RWPE2 (cell line): Measurements from ENCODE around the gene PNRC1.

Experiments used
- ATAC-seq: fragments of 200-7000 bp; cut with Tn5 transposase; 3 replicates; pipeline ENCODE4 v1.9.1; 2021; ENCODE audit warnings: low read depth
- DNase-seq: peaks from one replicate; pipeline ENCODE4 v3.0.0-alpha.2; 2020; ENCODE audit warnings: low spot score
- H3K27ac ChIP-seq: fragments of 450-650 bp; 2 replicates; pipeline ENCODE4 v1.5.1; 2017; ENCODE audit warnings: mild to moderate bottlenecking; ENCODE audit not compliant: poor library complexity, severe bottlenecking
- H3K27me3 ChIP-seq: fragments of 250-450 bp; sonication (Bioruptor Pico); 2 replicates; pipeline ENCODE4 v1.5.1; 2021; ENCODE audit warnings: mild to moderate bottlenecking, moderate library complexity; ENCODE audit not compliant: insufficient read depth, poor library complexity, severe bottlenecking
- H3K36me3 ChIP-seq: fragments of 250-450 bp; sonication (Bioruptor Pico); 2 replicates; pipeline ENCODE4 v1.5.1; 2020; ENCODE audit warnings: low read depth, mild to moderate bottlenecking, moderate library complexity
- H3K4me1 ChIP-seq: fragments of 250-450 bp; sonication (Bioruptor Pico); 2 replicates; pipeline ENCODE4 v1.5.1; 2021; ENCODE audit warnings: mild to moderate bottlenecking, moderate library complexity; ENCODE audit not compliant: insufficient read depth, poor library complexity, severe bottlenecking
- H3K4me3 ChIP-seq: fragments of 250-450 bp; sonication (Bioruptor Pico); 2 replicates; pipeline ENCODE4 v1.5.1; 2021; ENCODE audit warnings: mild to moderate bottlenecking, moderate library complexity; ENCODE audit not compliant: severe bottlenecking
- H3K9me3 ChIP-seq: fragments of 250-450 bp; sonication (Bioruptor Pico); 2 replicates; pipeline ENCODE4 v1.5.1; 2021; ENCODE audit warnings: mild to moderate bottlenecking, moderate library complexity; ENCODE audit not compliant: severe bottlenecking
- TF ChIP-seq, protein P1 (sequence below): fragments of 450-650 bp; IDR thresholded peaks from one replicate; pipeline ENCODE4 v1.5.1; 2017; ENCODE audit warnings: mild to moderate bottlenecking, moderate library complexity; ENCODE audit not compliant: poor library complexity, severe bottlenecking

Gene PNRC1

DNA sequence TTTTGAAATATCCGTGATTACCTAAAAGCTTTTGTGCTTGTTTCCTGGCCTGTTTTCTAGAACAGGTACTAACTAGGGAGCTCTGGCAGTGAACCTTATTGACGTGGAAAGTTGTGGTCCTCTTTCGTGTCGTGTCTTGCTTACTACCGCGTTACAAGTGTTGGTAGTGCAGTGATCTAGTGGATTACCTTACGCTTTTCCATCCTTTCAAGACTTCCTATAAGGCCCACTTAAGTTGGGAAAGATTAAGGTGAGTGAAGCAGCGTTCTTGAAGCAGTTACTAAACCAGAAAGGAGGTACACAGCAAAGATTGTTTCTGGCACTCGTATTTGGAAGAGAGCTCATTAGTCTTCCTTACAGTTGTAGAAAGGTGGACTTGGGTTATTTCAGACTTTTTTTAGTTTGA, 1.9 kb downstream of the PNRC1 start:
- ATAC-seq, result no peak
- no peaks in the 10 kb centered on the region for H3K27me3 ChIP-seq
- TF ChIP-seq, protein P1, sequence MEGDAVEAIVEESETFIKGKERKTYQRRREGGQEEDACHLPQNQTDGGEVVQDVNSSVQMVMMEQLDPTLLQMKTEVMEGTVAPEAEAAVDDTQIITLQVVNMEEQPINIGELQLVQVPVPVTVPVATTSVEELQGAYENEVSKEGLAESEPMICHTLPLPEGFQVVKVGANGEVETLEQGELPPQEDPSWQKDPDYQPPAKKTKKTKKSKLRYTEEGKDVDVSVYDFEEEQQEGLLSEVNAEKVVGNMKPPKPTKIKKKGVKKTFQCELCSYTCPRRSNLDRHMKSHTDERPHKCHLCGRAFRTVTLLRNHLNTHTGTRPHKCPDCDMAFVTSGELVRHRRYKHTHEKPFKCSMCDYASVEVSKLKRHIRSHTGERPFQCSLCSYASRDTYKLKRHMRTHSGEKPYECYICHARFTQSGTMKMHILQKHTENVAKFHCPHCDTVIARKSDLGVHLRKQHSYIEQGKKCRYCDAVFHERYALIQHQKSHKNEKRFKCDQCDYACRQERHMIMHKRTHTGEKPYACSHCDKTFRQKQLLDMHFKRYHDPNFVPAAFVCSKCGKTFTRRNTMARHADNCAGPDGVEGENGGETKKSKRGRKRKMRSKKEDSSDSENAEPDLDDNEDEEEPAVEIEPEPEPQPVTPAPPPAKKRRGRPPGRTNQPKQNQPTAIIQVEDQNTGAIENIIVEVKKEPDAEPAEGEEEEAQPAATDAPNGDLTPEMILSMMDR, result no peak
- peaks cover 17% of the 10 kb centered on the region for H3K4me1 ChIP-seq
- DNase-seq, result no peak
- H3K27ac ChIP-seq, result peak overlapping the region; percentile 89
- no peaks in the 10 kb centered on the region for H3K9me3 ChIP-seq
- H3K36me3 ChIP-seq, result peaks cover 41% of the 10 kb centered on the region
- peak overlapping the region; percentile 80 for H3K4me3 ChIP-seq

DNA sequence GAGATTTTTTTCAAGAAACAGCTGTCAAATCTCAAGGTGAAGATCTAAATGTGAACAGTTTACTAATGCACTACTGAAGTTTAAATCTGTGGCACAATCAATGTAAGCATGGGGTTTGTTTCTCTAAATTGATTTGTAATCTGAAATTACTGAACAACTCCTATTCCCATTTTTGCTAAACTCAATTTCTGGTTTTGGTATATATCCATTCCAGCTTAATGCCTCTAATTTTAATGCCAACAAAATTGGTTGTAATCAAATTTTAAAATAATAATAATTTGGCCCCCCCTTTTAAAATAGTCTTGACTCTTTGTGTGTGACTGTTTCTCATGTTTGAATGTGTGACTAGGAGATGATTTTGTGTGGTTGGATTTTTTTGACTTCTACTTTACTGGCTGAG, 4.0 kb downstream of the PNRC1 start:
- Histone ChIP-seq H3K27me3 (no peaks in the 10 kb centered on the region), H3K4me1 (peaks cover 17% of the 10 kb centered on the region), H3K9me3 (no peaks in the 10 kb centered on the region), H3K4me3 (no peak overlapping the region), H3K27ac (peak overlapping the region; percentile 89), H3K36me3 (peaks cover 41% of the 10 kb centered on the region)
- DNase-seq, result no peak
- TF ChIP-seq, protein P1, result no peak
- no peak for ATAC-seq

DNA sequence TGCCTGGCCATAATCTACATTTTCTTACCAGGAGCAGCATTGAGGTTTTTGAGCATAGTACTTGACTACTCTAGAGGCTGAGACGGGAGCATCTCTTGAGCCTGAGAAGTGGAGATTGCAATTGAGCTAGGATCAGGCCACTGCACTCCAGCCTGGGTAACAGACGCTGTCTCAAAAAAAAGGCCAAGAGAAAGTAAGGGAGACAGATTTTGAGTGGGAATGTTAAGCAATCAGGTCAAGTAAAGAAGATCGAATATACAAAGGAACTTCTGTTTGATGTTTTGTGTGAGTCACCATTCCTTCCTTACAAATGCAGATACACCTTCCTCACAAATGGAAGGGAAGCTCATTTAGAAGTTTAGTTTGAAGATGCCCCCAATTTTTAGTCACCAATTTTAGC, 4.4 kb downstream of the PNRC1 start:
- no peak for DNase-seq
- no peak for ATAC-seq
- TF ChIP-seq, protein P1, result no peak
- H3K27ac ChIP-seq, result peak overlapping the region; percentile 89
- H3K36me3 ChIP-seq, result peaks cover 41% of the 10 kb centered on the region
- H3K4me3 ChIP-seq, result no peak overlapping the region
- H3K4me1 ChIP-seq, result peaks cover 17% of the 10 kb centered on the region
- H3K27me3 ChIP-seq, result no peaks in the 10 kb centered on the region
- H3K9me3 ChIP-seq, result no peaks in the 10 kb centered on the region

DNA sequence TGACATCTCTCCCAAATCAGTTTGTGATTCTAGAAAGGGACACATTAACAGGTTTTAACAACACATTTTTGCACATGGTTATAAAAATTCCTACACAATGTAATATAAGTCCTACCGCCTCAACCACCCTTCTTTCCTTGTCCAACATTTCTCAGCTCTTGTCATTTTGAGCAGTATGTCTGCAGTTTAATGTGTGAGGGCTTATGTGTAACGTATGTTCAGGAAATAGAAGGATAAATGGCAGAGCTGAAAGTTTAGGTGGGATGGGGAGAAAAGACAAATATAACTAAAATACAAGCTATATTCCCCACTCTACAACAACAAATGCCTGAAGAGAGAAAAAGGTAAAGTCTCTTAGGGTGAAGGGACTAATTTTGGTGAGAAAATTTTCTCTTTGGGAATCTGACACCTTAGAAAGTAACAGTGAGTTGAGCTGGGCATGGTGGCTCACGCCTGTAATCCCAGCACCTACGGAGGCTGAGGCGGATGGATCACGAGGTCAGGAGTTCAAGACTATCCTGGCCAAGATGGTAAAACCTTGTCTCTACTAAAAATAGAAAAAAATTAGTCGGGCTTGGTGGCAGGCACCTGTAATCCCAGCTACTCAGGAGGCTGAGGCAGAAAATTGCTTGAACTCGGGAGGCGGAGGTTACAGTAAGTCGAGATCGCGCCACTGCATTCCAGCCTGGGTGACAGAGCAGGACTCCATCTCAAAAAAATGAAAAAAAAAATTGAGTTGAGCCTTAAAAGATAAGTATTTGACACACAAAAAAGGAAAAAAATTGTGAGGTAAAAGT, 5.1 kb downstream of the PNRC1 start:
- ATAC-seq, result no peak
- DNase-seq, result no peak
- H3K27ac ChIP-seq, result peak overlapping the region; percentile 89
- TF ChIP-seq, protein P1, result no peak
- H3K36me3 ChIP-seq, result peaks cover 41% of the 10 kb centered on the region
- no peaks in the 10 kb centered on the region for H3K27me3 ChIP-seq
- H3K9me3 ChIP-seq, result no peaks in the 10 kb centered on the region
- H3K4me3 ChIP-seq, result no peak overlapping the region
- H3K4me1 ChIP-seq, result peaks cover 17% of the 10 kb centered on the region

DNA sequence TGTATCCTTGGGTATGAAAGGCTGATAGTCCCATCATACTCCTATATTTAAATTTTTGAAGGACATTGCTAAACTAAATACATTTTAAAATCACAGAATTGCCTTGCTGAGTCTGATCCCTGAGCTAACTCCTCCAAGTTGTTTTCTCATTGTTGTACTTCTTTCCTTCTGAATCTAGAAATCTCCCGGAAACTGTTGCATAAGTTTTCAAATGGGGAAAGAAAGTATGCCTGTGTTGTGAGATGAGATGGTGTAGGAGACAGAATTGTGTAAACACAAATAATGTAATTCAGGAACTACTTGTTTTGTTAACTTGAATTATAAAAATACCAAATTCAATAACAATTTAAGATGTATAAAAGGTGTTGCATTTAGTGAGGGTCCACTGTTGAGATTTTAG, 7.3 kb downstream of the PNRC1 start:
- Histone ChIP-seq H3K9me3 (no peaks in the 10 kb centered on the region), H3K27me3 (no peaks in the 10 kb centered on the region), H3K4me1 (peaks cover 17% of the 10 kb centered on the region), H3K27ac (no peak overlapping the region), H3K4me3 (no peak overlapping the region), H3K36me3 (peaks cover 29% of the 10 kb centered on the region)
- no peak for ATAC-seq
- DNase-seq, result no peak
- TF ChIP-seq, protein P1, result no peak
